Fibroblast of skin of scalp (primary cell): ENCODE measurements around the gene ENDOU.

Experiments
- DNase-seq: peaks from one replicate; pipeline ENCODE4 v3.0.0-alpha.2; 2013

The ENDOU gene

DNA sequence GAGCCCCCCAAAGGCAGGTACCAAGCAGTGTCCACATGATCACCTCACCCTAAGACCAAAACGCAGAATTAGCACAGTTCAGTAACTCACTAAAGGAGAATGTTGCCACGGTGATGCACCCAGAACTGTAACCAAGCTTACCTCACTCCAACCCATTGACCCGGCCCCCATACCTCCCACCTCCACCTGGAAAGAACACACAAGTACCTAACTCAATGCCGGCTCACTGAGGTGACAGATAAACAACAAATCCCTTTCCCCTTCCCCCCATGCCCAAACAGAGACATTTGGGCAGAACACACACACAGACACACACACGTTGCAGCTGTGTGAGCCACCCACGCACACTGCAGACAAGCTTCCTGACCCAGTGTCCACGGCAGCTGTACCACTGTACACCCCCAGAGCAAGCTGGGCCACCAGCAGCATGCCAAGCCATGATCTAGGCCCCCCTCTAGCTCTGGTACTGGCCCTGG lies 32.1 kb upstream of the ENDOU start:
- DNase-seq: no peak

DNA sequence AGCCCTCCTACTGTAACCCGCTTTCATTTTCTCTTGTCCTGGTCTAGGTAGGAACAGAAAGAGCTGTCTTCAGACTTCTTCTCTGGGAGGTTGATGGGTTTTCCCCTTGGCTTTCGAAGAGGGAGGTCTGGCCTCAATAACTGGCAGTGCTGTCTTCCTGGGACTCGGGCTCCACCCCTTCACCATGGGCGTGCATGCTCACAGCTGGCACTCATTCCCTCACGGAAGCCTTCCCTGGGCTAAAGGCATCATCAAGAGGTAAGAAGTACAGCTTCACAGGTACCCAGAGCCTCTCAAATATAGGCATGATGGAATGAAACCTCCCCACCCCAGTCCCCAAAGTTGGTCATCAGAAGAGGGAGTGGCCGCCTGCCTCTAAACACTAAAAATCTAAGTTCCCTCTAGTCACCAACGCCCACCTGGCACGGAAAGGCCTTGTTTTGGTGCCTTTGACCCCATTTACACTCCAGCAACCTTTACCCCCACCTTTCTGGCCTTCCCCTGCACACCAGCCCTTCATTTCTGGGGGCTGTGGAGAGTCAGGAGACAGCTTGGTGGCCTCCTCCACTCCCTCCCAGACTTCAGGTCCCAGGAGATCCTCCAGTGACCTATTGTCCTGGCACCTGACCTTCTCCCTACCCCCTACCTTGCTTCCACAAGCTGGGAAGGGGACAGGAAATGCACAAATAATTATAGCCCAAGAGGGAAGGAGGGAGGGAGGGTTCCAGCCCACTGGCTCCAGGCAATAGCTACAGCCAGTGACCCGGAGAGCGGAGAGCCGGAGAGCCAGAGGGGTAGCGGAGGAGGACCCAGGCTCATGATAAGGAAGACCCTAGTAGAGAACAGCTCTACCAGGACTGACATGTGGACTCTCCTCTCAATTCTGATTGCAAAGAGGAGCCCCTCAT lies 30.6 kb upstream of the ENDOU start:
- no peak for DNase-seq

DNA sequence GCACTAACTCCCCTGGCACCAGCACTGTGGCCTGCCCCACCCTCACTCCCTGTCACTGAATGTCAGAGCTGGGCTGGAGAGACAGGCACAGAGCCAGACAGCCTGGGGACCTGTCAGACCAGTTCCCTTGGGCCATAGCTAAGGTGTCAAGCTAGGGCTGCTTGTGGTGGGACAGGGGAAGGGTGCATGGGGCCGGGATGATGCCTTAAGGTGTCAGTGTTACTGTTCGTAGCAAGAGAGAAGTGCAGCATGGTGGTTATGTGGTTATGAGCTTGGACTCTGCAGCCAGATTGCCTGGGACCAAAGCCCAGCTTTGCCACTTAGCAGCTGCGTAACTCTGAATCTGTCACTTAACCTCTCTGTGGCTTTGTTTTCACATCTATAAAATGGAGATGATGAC lies 29.6 kb upstream of the ENDOU start:
- DNase-seq: no peak

DNA sequence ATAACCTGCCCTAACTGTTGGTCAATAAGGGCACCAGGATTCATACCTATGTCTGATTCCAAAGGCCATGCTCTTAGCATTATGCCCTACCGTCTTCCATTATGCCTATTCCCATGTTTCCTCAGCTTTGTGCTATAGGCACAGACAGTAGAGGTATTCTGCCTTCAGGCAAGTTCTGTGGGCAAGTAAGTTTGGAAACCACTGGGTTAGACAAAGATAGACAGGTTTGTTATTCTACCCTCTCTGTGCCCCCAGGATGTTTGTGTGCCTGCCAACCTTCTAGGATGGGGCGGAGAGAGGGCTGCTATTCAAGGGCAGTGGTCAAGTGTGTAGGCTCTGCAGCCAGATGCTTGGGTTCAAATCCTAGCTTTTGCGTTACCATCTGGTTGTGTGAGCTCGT lies 28.8 kb upstream of the ENDOU start:
- no peak for DNase-seq

DNA sequence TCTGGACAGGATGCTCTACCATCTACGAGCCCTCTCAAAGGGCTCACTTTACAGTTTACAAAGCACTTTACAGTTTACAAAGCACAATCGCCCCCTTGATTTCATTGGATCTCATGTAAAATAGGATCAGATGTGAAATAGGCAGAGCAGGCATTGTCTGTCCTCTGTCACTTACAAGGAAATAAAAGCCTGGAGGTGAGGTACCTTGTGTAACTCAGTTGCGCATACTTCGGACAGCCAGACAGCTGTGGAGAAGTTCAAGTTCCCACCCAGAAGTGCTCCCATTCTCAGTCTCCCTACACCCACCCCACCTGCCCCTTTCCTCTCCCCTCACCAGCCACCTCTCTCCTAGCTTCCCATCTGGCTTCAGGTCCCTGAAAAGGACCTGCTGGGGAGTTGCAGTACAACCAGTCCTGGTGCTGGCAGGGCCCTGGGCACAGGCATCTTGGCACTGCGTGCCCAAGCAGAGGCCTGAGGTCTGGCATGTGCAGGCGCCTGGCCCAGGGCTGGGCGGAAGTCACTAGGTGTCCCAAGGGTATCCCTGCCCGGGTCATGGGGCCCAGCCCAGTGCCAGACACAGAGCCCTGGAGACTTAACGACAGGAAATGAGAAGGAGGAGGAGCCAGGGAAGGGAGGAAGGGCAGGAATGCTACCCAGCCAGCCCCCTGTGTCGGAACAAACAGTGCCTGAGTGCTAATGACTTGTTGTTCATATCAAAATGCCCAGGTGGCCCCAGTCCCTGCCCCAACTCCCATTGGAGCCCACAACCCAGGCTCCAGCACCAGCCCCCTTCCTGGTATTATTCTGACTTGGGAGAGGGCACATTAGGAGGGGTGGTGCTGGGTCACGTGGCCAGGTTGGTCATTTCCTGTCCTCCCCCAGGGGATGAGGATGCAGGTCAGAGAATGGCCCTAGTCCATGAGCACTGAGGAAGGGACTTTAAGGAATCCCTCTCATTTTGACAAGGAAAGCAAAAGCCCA lies 28.0 kb upstream of the ENDOU start:
- DNase-seq: no peak

GRCh38 chr12:47752552-47752951 lies 27.3 kb upstream of the ENDOU start:
- DNase-seq: peak; percentile 45

DNA sequence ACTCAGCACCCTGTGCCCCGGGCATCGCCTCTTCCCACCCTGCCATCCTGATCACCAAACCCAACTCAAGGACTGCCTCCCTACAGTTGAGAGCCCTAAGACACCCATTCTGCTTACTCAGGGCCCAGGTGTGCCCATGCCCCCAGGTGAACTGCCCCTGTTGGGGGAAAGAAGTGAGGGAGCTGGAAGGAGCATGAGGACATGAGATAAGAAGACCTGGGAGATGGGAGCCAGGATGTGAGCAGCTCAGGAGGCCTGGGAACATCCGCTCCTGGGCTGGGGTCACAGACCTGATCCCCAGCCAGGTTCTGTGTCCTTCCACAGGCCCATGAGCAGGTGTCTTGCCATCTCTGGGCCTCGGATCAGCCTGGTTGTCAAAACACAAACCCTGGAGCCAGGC lies 26.8 kb upstream of the ENDOU start:
- DNase-seq: no peak

GRCh38 chr12:47751561-47751960 lies 26.3 kb upstream of the ENDOU start:
- DNase-seq: no peak

GRCh38 chr12:47750916-47751470 lies 25.7 kb upstream of the ENDOU start:
- no peak for DNase-seq

DNA sequence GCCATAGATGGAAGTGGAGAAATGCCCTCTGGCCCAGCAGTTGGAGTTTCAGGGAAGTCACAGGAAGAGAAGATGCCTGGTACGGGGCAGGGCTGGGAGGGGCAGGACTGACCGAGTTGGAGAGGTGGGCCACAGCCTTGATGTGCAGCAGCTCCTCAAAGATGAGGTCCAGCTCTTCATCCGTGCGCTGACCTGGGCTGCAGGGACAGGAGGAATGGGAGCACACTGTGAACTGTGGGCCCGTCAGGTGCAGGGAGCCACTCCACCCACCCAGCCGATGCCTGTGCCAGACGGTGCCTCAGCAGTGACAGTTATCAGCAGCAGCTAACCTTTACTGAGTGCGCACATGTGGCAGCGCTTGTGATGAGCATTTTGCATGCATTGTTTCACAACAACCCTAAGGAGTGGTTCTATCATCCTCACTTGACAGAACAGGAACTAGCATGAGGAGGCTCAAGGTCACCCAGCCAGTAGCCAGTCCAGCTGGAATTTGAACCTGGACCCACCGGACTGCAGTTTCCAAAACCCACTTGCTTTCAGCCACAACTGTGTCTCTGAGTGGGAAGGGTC lies 25.0 kb upstream of the ENDOU start:
- no peak for DNase-seq

- DNase-seq: no peak
Observed at GRCh38 chr12:47748899-47749298, 23.6 kb upstream of the ENDOU start.

GRCh38 chr12:47748507-47748828 lies 23.2 kb upstream of the ENDOU start:
- no peak for DNase-seq

- DNase-seq: no peak
Observed at GRCh38 chr12:47747596-47748506, 22.6 kb upstream of the ENDOU start.

GRCh38 chr12:47747126-47747525 lies 21.8 kb upstream of the ENDOU start:
- no peak for DNase-seq

- DNase-seq: no peak
Observed at GRCh38 chr12:47746523-47746922, 21.2 kb upstream of the ENDOU start.

DNA sequence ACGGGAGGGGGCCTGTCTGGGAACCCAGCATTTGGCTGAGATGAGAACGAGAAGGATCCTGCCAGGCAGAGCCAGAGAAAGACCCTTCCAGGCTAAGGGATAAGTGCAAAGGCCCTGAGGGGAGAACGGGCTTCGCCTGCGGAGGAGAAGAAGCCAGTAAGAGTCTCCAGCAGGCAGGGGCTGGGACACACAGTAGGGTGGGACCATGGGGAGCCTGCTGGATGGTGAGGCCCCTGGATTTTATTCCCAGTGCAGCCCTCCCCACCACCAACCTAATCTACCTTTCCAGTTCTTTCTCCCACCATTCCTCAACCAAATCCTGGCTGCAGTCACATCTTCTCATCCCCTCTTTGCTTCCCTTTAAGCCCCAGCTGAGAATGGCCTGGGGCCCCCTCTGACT lies 20.8 kb upstream of the ENDOU start:
- no peak for DNase-seq

DNA sequence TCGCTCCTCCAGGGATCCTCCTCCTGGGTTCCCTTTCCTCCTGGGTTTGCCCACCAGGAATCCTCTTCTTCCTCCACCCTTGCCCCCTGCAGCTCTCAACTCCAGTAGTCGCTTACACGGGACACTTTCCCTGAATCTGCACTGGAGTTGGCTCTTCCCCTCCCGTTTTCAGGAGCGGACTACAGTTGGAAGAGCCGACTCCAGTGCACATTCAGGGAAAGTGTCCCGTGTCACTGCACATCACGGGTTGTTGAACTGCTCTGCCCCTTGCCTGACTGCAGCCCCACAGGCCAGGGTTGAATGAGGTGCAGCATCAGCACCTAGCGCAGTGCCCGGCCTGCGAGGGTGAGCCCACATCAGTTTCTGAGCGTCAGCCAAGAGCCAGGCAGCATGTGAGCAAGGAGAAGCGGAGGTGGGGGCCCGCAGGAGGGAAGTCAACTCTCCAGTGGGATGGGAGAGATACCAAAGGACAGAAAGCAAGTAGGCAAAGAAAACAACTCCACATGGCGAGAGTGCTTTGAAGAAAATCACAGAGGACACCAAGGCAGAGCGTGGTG lies 20.3 kb upstream of the ENDOU start:
- no peak for DNase-seq

GRCh38 chr12:47744778-47745436 lies 19.6 kb upstream of the ENDOU start:
- DNase-seq: no peak

GRCh38 chr12:47744005-47744651 lies 18.8 kb upstream of the ENDOU start:
- no peak for DNase-seq

DNA sequence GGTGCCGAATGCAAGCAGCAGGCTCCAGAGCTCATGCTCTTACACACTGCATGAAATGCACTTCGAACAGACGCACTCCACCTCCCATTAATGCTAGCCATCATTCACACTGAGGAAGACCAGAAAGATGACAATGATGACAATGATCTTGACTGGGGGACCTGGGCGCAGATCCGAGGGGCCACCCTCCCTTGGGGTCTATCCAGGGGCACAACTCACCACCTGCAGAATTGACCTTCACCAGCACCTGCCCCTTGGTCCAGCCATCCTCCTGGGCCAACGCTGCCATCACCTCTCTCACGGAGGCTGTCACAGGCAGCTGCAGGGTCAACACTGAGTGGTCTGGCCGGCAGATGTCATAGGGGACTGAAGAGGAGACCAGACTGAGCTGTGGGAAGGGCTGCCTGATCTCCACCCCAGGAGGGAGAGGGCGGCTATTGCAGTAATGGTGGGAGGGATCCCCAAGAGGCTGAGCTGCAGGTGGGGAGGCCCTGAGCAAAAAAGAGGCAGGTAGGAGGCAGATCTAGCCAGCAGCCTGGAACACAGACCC lies 18.1 kb upstream of the ENDOU start:
- DNase-seq: no peak
